Activated CD4-positive, alpha-beta T cell treated with anti-CD3 and anti-CD28 coated beads, Interleukin-2, Interleukin-4, amounts not matched to agents 100 ng/mL and 50 ng/mL, durations not matched to agents 16 hours and 8 hours (primary cell): ENCODE results near the gene FAM184B.

Experiments
- DNase-seq: peaks from one replicate; pipeline ENCODE4 v3.0.0-alpha.2; 2020; ENCODE audit warnings: low spot score

FAM184B gene

DNA sequence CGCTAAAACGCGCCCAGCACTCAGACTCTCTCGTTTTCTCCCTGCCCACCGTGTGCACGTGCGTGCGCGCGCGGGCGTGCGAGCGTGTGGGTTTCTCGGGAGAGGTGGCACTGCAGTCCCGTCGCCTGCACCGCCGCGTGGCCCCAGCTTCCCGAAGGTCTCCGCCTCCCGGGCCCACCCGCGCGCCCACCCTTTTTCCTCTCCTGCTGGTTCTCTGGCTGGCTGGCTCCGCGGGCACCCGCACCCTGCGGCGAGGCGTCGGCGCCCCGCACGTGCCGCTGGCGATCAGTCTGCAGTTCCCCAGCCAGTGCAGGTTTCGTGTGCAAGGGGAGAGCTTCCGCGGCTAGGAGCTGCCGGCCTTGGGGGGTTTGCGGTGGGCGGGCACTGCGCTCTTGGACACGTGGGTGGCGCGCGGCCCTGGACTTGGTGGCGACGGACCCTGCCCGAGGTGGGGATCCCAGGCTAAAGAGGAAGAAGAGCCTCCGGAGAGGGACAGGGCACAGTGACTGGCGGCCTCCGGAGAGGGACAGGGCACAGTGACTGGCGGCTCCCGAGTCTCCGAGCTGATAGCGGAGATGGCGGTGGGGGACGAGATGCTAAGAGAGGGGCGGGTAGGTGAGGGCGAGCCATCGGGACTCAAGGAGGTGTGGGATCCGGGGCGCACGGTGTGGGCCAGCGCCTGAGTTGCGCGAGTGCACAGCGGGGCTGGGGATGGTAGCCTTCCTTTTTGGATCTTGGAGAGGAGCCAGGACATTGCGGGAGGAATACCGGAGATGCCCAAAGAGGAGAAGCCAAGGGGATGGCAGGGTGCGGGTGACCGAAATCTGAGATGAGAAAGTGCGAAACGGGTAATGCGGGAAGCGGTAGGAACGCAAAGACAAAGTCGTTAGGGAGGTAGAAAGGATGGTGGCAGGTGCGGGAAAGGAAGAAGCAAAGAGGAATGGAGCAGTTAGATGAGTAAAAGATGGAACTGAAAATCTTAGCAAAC is at the start of gene FAM184B:
Gene FAM184B (minus strand): TSS at position 322 of the 988 bp plus-strand sequence. CDS start 322 bp downstream, outside the sequence.
- DNase-seq = no peak

- no peak for DNase-seq
Observed at GRCh38 chr4:17823871-17824669, 42.6 kb upstream of the FAM184B start.

- peak; percentile 50 for DNase-seq
Observed at GRCh38 chr4:17817027-17817426, 35.6 kb upstream of the FAM184B start.

DNA sequence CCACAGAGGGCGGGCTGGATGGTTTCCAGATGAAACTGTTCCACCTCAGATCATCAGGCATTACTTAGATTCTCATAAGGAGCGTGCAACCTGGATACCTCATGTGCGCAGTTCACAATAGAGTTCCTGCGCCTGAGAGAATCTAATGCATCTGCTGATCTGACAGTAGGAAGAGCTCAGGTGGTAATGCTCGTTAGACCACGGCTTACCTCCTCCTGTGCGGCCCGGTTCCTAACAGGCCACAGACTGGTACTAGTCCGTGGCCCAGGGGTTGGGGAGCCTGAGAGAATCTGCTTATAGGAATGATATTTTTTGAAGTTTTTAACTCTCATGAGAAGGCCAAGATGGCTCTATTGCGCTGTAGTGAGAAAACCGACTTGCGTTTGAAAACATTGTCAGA is 34.7 kb upstream of the FAM184B start:
- no peak for DNase-seq

DNA sequence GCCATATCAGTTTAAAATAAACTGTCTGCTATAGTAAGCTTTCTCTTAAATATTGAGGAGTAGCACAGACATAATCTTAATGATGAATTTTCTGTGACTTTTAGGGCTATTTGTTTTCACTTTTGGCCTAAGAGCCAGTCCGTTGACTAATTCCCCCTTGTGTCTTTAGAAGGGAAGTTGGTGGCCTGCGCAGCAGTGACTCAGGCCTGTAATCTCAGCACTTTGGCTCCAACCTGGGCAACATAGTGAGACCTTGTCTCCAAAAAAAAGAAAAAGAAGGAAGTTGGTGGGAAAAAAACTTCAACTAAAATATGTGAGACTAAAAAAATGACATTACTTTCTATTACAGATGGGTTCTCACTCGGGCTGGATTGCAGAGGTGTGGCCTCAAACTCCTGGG is 32.7 kb upstream of the FAM184B start:
- no peak for DNase-seq

- no peak for DNase-seq
Observed at GRCh38 chr4:17812801-17813200, 31.4 kb upstream of the FAM184B start.

DNA sequence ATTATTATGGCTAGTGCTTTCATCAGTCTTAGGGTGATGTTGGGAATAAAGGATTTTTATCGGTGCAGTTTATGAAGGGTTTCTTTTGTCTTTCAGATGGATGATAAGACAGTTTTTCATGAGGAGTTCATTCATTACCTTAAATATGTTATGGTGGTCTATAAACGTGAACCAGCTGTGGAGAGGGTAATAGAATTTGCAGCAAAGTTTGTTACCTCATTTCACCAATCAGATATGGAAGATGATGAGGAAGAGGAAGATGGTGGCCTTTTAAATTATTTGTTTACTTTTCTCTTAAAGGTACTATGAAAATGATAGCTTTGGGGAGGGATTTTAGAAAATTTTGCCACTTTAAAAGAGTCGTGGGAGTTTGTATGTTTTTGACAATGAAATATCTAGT is 30.7 kb upstream of the FAM184B start:
- DNase-seq = no peak

GRCh38 chr4:17811078-17811603 is 29.7 kb upstream of the FAM184B start:
- peak; percentile 27 for DNase-seq

DNA sequence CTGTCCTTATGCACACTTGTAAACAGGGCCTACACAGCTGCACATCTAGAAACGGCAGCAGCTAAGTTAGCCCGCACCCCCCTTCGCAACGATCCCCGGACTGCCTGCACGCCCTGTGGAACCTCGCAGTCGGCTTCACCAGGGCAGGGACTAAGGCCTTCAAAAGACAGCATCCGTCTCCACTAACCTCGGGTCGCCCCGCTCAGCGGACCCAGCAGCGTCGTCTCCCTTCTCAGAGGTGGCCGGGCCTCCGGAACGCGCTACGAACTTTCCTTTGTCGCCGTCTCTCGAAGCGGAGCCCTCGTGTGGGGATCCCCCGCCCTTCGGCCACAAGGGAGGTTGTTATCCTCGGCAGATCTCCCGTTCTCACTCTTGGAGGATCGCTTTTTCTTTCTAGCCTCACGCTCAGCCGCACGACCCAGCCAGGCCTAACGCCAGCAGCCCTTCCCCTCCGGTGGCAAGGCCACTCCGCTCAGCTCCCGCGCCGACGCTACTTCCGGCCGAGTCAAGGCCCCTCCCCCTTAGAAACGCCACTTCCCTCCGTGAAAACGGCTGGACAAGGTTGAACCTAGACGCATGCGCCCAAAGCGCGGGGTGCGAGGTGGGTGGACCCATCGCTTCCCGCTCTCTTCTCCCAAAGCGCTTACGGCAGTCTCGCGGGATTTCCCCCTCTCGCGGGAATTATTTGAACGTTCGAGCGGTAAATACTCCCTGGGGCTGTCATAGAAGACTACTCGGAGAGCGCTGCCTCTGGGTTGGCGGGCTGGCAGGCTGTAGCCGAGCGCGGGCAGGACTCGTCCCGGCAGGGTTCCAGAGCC is 29.0 kb upstream of the FAM184B start, which contains the start of the genes DCAF16 and NCAPG:
Gene DCAF16 (minus strand): TSS at position 498 of the 818 bp plus-strand sequence. CDS start 6,616 bp downstream, outside the sequence.
Gene NCAPG (plus strand): TSS at position 720 of the 818 bp plus-strand sequence. CDS start 99 bp downstream, outside the sequence.
- DNase-seq = peak; percentile 100

DNA sequence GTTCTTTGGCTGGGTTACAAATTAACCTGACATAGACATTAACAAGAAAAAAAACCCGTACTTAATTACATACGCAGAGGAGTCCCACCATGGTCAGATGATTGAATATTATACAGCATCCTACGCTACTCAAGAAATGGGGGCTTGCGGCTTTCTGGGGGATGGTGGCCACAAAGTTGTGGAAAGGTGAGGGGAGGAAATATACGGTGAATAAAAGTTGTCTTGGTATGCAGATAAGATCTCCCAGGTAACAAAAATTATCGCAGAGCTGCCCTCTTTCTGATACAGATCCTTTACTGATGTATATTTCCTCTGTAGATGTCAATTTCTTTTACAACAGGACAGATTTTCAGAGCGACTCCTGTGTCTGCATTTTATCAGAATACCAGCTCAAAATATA is 28.2 kb upstream of the FAM184B start:
- DNase-seq = no peak

- DNase-seq = no peak
Observed at GRCh38 chr4:17807446-17807845, 26.0 kb upstream of the FAM184B start.

- DNase-seq = peak; percentile 40
Observed at GRCh38 chr4:17805580-17806155, 24.2 kb upstream of the FAM184B start.

DNA sequence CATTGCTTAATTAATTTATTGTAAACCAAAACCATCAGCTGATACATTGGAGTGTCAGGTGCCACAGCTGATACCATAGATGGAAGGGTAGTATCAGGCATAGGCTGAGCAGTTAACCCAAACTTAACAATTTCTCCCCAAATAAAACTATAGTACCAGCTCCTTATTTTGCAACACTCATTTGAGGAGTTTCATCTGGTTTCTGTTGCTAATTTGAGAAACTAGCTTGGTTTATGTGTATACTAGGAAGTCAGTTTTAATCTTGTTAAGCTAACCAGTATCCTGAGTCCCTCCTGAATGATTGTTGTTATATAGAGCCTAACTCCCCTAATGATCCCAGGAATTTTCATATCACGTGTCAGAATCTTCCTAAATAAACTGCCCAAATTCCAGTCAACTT is 16.4 kb upstream of the FAM184B start:
- no peak for DNase-seq

DNA sequence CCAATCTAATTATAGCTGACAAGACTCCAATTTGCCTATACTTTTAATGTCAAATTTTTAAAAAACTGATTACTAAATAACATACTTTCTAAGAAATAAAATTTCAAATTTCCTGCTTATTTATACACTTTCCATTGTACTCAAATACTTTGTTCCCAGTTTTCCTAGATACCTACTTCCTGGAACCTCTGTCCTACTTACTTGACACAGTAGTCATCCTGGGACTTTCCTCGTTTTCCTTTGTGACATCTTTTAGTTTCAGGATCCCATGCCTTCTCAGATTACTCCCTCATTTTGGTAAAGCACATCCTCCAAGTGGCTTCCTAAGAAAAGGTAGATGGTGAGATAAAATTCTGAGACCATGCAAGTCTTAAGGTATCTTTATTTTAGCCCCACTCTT is 13.3 kb upstream of the FAM184B start:
- no peak for DNase-seq

GRCh38 chr4:17788956-17789355 is 7.5 kb upstream of the FAM184B start:
- no peak for DNase-seq

GRCh38 chr4:17787315-17787714 is 5.9 kb upstream of the FAM184B start:
- DNase-seq = no peak

GRCh38 chr4:17786567-17786966 is 5.1 kb upstream of the FAM184B start:
- DNase-seq = no peak

GRCh38 chr4:17785858-17786257 is 4.4 kb upstream of the FAM184B start:
- DNase-seq = no peak

DNA sequence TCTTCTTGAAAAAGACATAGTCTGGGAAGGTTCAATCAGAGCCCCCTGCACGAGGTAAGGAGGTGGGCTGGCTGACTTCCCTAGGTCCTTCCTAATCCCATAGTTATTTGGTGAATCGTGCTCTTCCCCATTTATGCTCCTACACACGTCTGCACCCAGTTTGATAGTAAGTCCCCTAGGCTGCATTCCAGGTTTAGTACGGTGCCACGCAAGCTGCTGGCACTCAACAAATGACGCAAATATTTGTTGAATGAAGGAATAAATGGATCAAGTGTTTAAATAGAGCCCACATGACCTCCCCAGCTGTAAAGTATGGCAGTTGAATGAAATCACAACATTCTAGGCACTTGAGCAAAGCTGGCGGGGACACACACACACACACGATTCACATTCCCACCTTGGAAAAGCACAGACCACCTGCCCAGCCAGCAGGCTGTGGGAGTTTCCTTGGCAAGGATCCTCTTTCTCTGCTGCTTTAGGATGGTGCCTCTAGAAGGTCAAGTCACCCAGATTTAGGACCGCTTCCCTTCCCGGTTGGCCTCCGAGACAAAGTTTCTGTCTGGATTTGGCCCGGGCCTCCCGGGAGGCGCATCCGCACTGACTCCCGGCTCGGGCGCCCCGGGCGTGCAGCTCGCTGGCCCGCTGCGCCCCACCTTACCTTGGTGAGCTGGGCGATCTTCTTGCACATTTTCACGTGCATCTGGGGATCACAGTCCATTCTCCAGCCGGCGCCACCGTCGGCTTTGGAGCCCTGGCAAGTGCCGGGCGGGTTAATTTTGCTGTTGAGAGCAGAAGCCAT is 721 bp downstream of the FAM184B start:
- DNase-seq = no peak

GRCh38 chr4:17778431-17778830 is 3.0 kb downstream of the FAM184B start:
- DNase-seq = no peak
